ENCODE results near the gene TSEN34. TPM values are rescaled to one million over a fixed set of nuclear protein-coding genes. Genes with fewer than 3 reads are reported as not detected.
A peak's percentile ranks its signal among the peaks of the same experiment; 100 is the strongest.
"Not testable (repeated sequence)": the region's sequence is repeated elsewhere in the genome, so short reads cannot be mapped to it uniquely, and the experiment has no call there.

TSEN34 gene
- total RNA-seq, 1 donor from 2014 or later: 34.2 TPM

DNA sequence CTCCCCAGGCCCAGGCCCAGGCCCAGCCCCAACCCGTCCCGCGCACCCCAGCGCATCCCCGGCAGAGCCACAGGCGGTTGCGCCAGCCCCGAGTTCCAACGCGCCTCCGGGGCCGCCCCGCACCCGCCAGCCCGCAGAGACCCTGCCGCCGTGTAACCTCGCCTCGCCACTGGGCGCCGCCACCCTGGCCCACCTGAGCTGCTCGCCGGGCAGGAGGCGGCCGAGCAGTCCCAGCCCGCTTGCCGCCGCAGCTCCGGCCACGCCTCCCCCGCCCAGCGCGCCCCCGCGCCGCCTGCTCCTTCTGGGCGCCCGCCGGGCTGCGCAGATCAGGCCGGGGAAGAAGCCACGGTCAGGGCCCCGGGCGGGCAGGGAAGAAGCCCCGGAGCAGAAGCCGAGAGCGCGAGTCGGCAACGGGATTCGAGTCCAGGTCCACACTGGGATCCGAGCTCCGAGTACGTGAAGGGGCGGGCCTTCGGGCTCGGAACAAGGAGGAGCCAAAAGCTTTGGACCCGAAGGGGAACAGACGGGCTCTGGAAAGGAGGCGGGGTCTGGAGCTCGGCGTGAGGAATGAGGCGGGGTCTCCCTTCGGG is 1.9 kb upstream of the TSEN34 start, which contains the start of gene MBOAT7:
Gene MBOAT7, minus strand, starts transcription at position 436 of the 590 bp plus-strand sequence. CDS start 1,072 bp downstream, outside the sequence.
- no peak for DNase-seq

DNA sequence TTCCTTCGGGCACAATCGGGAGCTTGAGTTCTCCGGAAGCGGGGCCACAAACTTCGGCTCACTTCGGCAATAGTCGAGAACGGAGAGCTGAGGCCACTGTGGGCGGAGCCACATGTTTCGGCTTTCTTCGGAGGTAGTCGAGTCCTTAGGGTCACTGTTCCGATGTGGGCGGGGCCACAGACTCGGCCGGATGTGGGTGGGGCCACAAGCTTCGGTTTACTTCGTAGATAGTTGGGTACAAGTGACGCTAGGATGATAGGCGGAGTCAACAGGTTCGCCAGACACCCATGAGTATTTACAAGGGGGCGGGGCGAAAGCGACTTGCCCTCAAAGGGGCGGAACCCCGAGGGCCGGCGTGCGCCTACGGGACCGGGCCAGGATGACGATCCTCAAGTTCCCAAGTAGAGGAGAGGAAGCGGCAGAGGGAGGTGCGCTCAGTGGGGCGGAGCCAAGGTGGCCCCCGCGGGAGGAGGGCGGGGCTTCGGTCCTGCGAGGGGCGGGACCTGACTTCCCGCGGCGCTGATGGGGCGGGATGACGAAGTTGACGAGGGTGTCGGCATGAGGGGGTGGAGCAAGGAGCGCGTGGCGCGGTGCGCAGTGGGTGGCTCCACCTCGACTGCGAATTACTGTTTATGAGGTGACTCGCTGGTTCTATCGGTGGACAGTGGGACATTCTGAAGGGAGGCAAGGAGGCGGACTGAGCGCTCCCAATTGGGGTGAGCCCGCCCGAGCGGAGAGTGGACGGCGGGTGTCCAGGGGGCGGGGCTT is 1.2 kb upstream of the TSEN34 start:
- peak; percentile 99 for DNase-seq

DNA sequence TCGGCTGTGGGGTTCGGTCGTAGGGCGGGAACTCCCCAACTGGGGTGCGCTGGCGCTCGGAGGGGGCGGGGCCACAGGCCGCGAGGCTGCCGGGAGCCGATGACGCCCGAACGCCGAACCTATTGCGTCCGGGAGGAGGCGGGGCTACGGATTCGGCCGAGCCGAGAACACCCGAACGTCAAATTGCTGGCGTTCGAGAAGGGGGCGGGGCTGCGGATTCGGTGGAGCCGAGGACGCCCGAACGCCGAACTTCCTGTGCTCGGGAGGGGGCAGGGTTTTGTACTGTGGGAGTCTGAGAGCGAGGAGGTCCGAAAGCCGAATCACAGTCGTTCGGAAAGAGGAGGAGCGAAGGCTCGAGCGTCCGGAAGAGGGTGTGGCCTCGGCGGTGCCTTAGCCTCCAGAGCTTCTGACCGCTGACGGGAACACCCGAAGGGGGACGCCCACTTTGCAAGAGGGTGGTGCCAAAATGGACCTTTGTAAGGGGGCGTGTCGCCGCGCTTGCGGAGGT is 551 bp upstream of the TSEN34 start:
- peak; percentile 99 for DNase-seq

DNA sequence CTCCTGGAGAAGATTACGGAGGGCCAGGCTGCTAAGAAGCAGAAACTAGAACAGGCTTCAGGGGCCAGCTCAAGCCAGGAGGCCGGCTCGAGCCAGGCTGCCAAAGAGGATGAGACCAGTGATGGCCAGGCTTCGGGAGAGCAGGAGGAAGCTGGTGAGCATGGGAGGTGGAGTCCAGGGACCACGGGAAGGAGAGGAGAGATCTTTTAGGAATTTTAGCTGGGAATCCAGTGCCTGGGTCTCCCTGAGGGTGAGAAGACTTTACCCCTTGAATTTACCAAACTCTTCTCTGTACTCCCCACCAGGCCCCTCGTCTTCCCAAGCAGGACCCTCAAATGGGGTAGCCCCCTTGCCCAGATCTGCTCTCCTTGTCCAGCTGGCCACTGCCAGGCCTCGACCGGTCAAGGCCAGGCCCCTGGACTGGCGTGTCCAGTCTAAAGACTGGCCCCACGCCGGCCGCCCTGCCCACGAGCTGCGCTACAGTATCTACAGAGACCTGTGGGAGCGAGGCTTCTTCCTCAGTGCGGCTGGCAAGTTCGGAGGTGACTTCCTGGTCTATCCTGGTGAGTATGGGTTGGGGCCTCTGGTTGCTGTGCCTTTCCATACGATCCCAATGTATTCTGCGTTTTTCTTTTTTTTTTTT is 824 bp downstream of the TSEN34 start:
- no peak for DNase-seq

DNA sequence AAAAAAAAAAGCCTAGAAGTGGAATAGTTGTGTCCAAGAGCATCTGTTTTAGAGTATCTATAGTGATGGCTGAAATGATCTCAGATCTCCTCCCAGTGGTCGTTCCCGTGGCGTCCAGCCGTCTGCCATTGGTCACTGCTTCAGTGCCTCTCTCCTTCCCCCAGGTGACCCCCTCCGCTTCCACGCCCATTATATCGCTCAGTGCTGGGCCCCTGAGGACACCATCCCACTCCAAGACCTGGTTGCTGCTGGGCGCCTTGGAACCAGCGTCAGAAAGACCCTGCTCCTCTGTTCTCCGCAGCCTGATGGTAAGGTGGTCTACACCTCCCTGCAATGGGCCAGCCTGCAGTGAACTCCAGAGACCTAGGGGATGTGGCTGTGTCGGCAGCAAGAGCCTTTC is 1.9 kb downstream of the TSEN34 start:
- DNase-seq: no peak

DNA sequence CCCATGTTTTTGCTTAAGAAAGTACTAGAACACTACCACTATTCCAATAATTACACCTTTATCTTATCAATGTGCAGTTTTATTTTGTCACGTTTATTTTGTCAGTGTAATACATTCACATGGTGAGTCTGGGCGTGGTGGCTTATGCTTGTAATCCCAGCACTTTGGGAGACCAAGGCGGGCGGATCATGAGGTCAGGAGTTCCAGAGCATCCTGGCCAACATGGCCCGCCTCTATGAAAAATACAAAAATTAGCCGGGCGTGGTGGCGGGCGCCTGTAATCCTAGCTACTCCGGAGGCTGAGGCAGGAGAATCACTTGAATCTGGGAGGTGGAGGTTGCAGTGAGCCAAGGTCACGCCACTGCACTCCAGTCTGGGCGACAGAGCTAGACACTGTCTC is 3.4 kb downstream of the TSEN34 start:
- not testable (repeated sequence) for DNase-seq

DNA sequence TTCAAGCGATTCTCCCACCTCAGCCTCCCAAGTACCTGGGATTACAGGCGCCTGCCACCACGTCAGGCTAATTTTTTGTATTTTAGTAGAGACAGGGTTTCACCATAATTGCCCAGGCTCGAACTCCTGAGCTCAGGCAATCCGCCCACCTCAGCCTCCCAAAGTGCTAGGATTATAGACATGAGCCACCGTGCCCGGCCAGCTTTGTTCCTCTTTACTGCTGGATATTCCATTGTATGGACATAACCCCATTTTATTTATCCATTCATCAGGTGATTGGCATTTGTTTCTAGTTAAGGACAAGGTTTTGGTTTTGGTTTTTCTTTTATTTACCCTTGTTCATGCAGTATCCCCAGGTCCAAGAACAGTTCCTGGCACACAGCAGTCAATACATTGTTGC is 5.4 kb downstream of the TSEN34 start:
- no peak for DNase-seq

DNA sequence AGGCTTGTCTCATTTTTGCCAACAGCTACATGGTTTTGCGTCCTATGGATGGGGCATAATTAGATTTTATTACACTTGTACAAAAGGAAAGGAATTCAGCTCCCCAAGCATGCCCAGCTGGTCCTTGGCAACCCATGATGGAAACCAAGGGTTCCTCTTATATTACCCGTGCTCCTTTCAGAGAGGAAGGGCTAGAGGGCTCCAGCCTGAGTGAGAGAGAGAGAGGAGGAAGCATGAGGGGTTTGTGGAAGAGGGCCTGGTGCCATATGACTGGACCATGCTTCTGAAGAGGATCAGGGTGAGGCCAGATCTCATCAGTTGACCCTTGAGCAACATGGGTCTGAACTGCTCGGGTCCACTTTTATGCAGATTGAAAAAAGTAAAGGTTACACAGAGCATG is 6.0 kb downstream of the TSEN34 start:
- DNase-seq: no peak

DNA sequence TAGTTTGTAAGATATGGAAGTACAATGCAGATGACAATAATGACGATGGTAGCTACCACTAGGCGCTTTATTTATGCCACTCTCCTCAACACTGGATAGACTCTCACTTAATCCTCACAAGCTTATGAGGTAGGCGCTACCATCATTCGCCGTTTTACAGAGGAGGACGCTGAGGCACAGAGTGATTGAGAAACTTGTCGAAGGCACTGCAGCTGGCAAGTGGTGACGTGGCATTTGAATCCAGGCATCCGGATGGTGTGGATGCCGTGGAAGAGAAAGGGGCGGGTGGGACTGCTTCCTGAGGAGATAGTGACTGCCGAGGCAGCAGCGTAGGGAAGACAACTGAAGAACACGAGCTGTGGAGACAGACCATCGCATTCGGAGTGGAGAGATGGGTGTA is 8.3 kb downstream of the TSEN34 start:
- no peak for DNase-seq

DNA sequence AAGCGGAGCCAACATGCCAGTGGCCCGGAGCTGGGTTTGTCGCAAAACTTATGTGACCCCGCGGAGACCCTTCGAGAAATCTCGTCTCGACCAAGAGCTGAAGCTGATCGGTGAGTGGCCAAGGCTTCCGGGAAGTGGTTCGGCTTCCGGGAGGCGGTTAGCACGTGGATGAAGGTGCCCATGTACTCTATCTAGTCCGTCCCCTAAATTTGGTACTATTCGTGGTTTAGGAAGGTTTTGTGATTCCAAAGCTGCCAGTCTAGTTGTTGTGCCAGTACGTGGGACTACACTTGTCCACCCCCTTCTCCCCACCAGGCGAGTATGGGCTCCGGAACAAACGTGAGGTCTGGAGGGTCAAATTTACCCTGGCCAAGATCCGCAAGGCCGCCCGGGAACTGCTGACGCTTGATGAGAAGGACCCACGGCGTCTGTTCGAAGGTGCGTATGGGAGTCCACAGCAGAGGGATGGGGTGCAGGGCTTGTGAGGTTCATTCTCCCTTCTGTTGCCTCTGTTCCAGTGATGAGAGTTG is 10.1 kb downstream of the TSEN34 start:
- no peak for DNase-seq

DNA sequence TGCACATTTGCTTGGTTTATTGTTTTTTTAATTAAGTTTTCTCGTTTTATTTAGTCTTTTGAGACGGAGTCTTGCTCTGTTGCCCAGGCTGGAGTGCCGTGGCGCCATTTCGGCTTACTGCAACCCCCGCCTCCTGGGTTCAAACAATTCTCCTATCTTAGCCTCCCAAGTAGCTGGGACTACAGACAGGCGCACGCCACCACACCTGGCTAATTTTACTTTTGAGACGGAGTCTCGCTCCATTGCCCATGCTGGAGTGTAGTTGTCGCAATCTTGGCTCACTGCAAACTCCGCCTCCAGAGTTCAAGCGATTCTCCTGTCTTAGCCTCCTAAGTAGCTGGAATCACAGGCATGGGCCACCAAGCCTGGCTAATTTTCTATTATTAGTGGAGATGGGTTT is 10.9 kb downstream of the TSEN34 start:
- DNase-seq: no peak

DNA sequence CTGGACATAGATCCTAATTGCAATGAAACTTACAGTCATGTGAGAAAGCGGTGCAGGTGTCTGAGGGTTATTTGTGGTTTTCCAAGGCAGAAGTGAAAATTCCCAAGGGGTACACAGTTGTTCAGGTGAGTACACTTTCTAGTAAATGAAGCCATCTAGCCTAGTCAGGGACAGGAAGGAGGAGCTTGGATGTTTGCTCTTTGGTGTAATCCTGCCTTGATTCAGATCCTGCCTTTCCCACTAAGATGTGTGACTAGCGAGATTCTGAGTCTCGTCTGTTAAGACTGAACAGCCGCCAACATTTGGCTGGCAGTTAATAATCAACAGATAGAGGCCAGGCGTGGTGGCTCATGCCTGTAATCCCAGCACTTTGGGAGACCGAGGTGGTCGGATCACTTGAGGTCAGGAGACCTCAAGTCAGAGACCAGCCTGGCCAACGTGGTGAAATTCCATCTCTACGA is 12.1 kb downstream of the TSEN34 start:
- no peak for DNase-seq

DNA sequence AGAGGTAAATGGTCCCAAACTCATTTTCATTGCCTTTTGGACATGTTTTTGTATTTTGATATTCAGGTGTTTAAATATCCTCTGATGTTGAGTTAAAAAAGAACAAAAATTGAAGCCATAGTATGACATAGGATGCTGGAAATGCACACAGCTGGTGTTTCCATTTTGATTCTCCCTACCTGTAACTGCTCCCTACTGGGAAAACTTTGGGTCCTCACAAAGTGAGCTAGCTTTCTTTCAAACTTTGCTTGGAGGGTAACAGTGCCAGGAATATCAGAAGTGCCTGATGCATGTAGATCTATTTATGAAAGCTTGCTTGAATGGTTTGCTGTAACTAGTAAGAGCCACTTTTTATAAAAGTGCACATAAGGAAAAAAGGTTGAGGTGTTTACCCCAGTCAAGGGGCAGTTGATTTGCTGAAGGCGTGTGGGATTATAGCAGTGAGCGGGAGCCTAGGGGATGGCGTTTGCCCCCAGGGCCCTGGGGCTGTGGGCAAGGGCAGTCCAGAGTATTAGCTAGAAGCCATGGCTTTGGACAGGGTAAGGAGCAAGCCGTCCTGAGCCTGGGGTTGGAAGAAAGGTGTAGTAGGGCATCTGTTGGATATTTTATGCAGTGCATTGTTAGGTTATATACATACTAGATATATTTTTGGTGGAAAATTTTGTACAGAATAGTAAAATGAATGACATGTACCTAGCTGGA is 13.8 kb downstream of the TSEN34 start:
- DNase-seq: no peak

DNA sequence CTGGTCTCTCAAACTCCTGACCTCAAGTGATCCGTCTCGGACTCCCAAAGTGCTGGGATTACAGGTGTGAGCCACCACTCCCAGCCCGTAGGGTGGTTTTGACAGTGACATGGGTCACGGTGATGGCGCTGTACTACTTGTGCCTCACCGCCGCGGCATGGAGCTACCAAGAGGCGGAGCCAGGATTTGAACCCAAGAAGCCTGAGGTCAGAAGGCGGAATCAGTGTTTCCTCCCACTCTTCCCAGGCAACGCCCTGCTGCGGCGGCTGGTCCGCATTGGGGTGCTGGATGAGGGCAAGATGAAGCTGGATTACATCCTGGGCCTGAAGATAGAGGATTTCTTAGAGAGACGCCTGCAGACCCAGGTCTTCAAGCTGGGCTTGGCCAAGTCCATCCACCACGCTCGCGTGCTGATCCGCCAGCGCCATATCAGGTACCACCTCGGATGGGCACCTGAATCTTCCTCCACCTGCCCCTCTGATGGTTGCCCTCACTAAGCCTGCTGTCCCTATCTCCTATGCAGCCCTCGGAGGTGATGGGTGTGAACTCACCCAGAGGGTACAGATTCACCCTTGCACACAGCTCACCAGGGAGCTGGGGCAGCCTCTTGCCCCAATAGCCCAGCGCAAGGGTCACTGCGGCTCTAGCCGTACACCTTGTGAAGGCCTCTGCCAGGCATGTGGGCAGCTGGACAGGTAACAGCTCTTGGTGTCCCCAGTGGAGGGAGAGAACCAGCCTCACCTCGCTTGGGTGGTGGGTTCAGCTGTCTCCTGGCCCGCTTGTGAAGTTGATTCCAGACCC is 15.1 kb downstream of the TSEN34 start:
- no peak for DNase-seq

DNA sequence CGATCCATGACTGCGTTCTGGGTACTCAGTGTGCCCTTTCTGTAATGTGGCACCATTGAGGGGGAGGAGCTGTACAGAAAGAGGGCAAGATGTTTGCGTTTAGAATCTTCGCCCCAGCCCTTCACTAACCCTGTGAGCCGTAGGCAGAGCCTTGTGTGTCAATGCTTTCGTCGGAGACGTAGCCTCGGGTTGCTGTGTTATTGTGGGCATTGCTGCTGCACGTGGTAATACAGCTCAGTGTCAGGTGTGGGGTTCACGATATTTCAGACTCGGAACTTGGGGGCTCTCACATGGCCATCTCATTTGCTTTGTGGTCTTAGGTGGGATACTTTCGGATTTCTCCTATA is 15.7 kb downstream of the TSEN34 start:
- DNase-seq: no peak

DNA sequence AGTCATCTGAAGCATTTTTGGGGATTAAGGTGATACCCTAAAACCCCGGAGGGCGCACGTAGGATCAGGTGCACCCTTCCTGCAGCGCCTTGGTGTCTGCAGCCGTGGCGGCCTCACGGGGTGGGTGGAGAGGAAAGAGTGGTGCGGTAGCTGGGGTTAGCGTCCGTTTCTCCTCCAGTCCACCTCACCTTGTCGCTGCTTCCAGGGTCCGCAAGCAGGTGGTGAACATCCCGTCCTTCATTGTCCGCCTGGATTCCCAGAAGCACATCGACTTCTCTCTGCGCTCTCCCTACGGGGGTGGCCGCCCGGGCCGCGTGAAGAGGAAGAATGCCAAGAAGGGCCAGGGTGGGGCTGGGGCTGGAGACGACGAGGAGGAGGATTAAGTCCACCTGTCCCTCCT is 16.1 kb downstream of the TSEN34 start:
- DNase-seq: not testable (repeated sequence)

DNA sequence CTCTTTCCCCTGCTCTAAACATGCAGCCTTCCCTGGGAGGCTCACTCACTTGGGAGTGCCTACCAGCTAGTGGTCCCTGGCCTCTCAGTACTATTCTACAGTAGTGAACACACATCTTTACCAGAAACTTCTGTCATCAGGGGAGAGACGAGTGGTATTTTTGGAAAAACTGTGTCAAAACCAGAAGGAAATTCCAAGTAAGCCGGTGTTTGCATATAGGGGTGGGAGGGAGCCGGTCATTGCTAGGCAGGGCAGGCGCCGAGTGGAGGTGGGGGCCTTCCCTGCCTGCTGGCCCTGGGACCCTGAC is 16.5 kb downstream of the TSEN34 start:
- no peak for DNase-seq

DNA sequence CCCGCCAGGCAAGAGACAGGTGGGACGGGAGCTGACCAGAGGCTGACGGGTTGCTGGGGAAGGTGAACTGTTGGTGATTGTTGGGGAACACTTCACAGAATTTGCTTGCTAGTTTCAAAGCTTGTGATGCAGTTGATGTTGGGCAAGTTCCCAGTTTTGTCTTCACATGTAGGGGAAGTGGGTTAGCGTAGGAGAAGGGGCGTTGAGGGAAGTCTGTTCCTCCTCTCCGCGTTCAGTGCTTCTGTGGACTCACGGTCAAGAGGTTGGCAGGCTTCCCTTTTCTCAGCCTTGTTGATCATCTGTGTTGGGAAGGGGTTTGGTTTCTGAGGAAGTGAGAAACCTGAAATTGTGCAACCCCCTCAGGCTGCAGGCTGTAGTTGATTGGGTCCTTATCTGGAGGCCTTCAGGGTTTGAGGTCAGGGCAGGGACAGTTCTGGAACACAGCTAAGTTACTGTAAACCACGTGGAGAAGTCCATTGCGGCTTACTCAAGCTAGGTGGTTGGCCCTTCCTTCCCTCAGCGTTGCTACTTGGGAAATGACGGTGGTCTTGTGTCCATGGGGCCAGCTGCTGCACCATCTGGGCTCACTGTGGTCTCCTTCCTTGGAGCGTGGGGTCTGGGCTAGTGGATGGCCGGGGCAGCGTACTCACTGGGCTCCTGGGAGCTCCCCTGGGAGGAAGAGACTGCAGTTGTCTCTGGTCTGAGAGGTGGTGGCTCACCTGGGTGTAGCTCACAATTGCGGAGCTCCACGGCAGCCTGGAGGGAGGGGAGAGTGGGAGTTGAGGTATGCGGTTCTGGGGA is 17.1 kb downstream of the TSEN34 start:
- peak; percentile 12 for DNase-seq

DNA sequence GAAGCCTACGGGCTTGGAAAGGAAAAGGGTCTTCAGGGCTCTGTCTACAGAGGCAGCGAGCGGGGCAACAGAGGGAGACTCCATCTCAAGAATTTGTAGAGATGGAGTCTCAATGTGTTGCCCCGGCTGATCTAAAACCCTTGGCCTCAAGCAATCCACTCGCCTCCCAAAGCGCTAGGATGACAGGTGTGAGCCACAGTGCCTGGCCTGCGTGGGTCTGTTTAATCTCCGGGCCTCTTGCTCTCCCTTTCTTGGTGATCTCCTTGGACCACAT is 17.6 kb downstream of the TSEN34 start:
- DNase-seq: no peak

DNA sequence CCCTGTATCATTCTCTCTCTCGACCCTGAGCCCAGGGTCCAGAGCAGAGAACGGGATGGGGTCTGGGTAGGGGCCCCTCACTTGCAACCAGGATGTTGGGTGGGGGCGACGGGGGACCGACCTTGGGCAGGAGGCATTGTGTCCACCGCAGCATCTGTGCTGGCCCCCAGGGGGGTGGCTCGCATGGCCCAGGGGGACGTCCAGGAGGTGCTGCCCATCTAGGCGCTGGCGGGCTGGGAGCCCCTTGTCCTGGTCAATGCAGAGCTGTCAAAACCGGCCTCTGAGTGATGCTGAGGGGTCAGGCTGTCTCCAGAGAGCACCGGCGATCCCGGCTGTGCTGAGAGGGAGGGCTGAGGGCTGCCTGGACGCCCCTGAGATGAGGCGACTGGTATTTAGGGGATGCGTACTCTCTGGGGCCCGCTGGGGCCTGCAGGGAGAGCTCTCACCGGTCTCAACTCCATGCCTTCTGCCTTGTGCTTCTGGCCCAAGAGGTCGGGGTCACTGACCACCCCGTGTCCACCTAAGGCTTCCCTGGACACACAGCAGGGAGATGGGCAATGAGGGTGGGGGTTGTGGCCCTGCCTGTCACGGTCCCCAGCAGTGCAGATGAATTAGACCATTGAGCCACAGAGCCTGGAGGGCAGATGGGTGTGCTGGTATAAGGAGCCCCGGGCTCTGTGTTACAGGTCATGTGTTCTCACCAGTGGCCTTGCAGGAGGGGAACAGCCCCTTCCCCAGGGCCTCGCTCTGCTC is 18.1 kb downstream of the TSEN34 start:
- DNase-seq: no peak
